Dermis lymphatic vessel endothelial cell (primary cell): ENCODE results near the gene GABRA6. TPM values are rescaled to one million over a fixed set of nuclear protein-coding genes. Genes with fewer than 3 reads are reported as not detected.

Experiments used
- total RNA-seq: library from RNA; depleted of rRNA; stranded (reverse); fragments of >200 nt; gene quantifications from 2 replicates; pipeline ENCODE4 v1.2.1, GENCODE V29; 2014

The GABRA6 gene
- total RNA-seq: not detected in 2 replicates

DNA sequence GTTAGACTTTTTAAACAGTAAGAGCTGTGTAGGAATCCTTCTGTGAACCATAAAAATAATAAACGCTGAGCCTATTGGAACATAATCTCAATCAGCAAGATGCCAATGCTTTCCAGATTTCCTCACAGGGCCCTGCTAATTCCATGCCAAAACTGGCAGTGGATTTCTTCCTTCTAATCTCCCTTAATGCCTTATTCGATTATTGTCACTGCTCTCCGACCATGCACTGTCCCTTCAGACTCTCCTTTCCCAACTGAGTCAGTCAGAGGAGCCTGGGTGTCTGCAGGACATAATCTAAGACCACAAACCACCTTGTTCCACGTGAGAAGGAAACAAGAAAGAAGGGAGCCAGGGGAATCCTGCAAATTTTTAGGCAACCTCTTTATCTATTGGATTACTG, at the start of gene GABRA6:
TSS of gene GABRA6 (plus strand) at position 261 of the 400 bp plus-strand sequence. CDS start 269 bp downstream, outside the sequence.

Other genes with a start within 250 kb of the GABRA6 start
- not detected in 2 replicates for gene GABRB2, start 139.0 kb upstream of the GABRA6 start, total RNA-seq
- under 0.01 TPM in 1 of 2 replicates, not detected in the other for gene GABRA1, start 162.4 kb downstream of the GABRA6 start, total RNA-seq